ENCODE results near the gene KIF1B. TPM values are rescaled to one million over a fixed set of nuclear protein-coding genes. Genes with fewer than 3 reads are reported as not detected.

Gene KIF1B
- total RNA-seq, 1 experiment from 2014 or later: 28.1 TPM

DNA sequence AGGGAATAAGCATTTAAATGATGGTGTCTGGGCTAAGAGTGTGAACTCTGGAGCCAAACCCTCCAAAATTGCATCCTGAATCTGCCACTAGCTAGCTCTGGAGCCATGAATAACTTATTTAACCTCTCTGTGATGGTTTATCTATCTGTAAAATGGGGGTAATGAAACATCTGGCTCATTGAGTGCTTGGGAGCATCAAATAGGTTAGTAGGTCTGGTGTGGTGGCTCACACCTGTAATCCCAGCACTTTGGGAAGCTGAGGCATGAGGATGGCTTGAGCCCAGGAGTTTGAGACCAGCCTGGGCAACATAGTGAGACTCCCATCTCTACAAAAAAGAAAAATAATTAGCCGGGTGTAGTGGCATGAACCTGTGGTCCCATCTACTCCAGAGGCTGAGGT lies 42.8 kb downstream of the KIF1B start:
- peaks cover 20 to 28% of the 10 kb centered on the region in 2 experiments for H3K4me1 ChIP-seq (ENCODE audit: control insufficient read depth in 1 of 2, insufficient read depth in 2 of 2, low read length in 2 of 2)
- H3K79me2 ChIP-seq (ENCODE audit: insufficient read depth, low read length): peaks cover 40% of the 10 kb centered on the region
- intact Hi-C loops (cut with micrococcal nuclease): no loop called here
- ChIA-PET CTCF (no interaction called here), RAD21 (ENCODE audit: low non-redundant PET in 1 of 2, low total read pairs in 2 of 2, uncharacterized antibody in 2 of 2, unreplicated experiment in 2 of 2) (no interaction called here), POLR2A (no interaction called here)
- H3K4me3 ChIP-seq (replicated peaks in 1 of 2; ENCODE audit: low read depth in 1 of 2, low read length in 2 of 2): no peak overlapping the region
- no peak overlapping the region for H3K4me2 ChIP-seq (ENCODE audit: low read length)
- no peaks in the 10 kb centered on the region for H3K27me3 ChIP-seq (ENCODE audit: insufficient read depth, low read length)
- peaks cover 4% of the 10 kb centered on the region; the same call in 1 of the 2 replicates for H4K20me1 ChIP-seq (ENCODE audit: insufficient read depth)
- no peak overlapping the region for H3K9ac ChIP-seq (ENCODE audit: low read length)
- ATAC-seq (no peak), DNase-seq (ENCODE audit: low read depth, low spot score) (no peak)
- TF ChIP-seq POLR2AphosphoS5 (IDR thresholded peaks at IDR 0.05; ENCODE audit: low read depth, low read length) (no peak), RAD21 (IDR thresholded peaks at IDR 0.05; ENCODE audit: low read depth) (no peak), CBX3 (IDR thresholded peaks at IDR 0.05; ENCODE audit: low read depth) (no peak), EZH2 (IDR thresholded peaks at IDR 0.05) (no peak), TCF7L2 (IDR thresholded peaks at IDR 0.05; ENCODE audit: borderline replicate concordance, extremely low read depth, insufficient read depth, insufficient read length) (no peak), SP1 (IDR thresholded peaks at IDR 0.05; ENCODE audit: low read depth) (no peak), ZNF274 (IDR thresholded peaks at IDR 0.05; ENCODE audit: low read depth, low read length) (no peak), SIN3A (IDR thresholded peaks at IDR 0.05; ENCODE audit: low read depth) (no peak)
- TF ChIP-seq, protein P1, sequence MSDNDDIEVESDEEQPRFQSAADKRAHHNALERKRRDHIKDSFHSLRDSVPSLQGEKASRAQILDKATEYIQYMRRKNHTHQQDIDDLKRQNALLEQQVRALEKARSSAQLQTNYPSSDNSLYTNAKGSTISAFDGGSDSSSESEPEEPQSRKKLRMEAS (IDR thresholded peaks at IDR 0.05): no peak
- TF ChIP-seq, protein P2, sequence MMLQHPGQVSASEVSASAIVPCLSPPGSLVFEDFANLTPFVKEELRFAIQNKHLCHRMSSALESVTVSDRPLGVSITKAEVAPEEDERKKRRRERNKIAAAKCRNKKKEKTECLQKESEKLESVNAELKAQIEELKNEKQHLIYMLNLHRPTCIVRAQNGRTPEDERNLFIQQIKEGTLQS (IDR thresholded peaks at IDR 0.05): no peak
- H3K36me3 ChIP-seq (ENCODE audit: control insufficient read depth in 1 of 2, insufficient read depth in 2 of 2, low read length in 2 of 2): 0 out of 4 replicates have a peak, but pooled peaks cover 0 to 2% of the 10 kb centered on the region in 2 experiments
- no peak overlapping the region for H3K27ac ChIP-seq (ENCODE audit: low read depth, low read length)
- no TSS peak for BruUV-seq (replicated peaks)
- H3K9me3 ChIP-seq (ENCODE audit: control insufficient read depth in 1 of 2, insufficient read depth in 1 of 2, low read depth in 1 of 2, low read length in 2 of 2): no peaks in the 10 kb centered on the region
- H3K9me2 ChIP-seq (ENCODE audit: insufficient read depth): no peaks in the 10 kb centered on the region
- H2AFZ ChIP-seq (ENCODE audit: low read depth, low read length, poor library complexity, severe bottlenecking): no peak overlapping the region

DNA sequence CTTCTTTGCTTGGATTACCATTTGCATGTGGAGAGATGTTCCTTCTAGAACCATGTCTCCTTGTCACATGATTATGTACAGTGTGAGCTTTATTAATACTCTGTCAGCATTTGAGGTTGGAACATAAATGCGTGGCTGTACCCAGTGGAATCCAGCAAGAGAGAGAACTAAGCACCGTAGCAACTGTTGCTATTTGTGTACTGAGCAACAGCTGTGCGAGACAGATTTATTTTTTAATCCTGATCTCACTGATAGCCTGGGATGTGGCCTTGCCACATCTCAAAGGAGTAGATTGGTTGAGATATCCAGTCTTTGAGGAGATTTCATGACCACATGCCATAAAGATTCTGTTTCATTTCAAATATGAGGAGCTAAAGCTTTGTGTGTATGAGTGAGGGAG lies 43.4 kb downstream of the KIF1B start:
- no peak overlapping the region for H3K27ac ChIP-seq (ENCODE audit: low read depth, low read length)
- no peak for DNase-seq (ENCODE audit: low read depth, low spot score)
- CTCF ChIA-PET: no interaction called here
- H3K79me2 ChIP-seq (ENCODE audit: insufficient read depth, low read length): peaks cover 36% of the 10 kb centered on the region
- no peaks in the 10 kb centered on the region for H3K9me2 ChIP-seq (ENCODE audit: insufficient read depth)
- no peak for ATAC-seq
- H3K36me3 ChIP-seq (ENCODE audit: control insufficient read depth in 1 of 2, insufficient read depth in 2 of 2, low read length in 2 of 2): 0 out of 4 replicates have a peak, but pooled peaks cover 0 to 2% of the 10 kb centered on the region in 2 experiments
- no peak overlapping the region for H3K4me3 ChIP-seq (replicated peaks in 1 of 2; ENCODE audit: low read depth in 1 of 2, low read length in 2 of 2)
- BruUV-seq (replicated peaks): no TSS peak
- H4K20me1 ChIP-seq (ENCODE audit: insufficient read depth): peaks cover 4% of the 10 kb centered on the region; the same call in 1 of the 2 replicates
- H3K9ac ChIP-seq (ENCODE audit: low read length): no peak overlapping the region
- no peak overlapping the region for H3K4me2 ChIP-seq (ENCODE audit: low read length)
- intact Hi-C loops (cut with micrococcal nuclease): no loop called here
- no peak overlapping the region for H2AFZ ChIP-seq (ENCODE audit: low read depth, low read length, poor library complexity, severe bottlenecking)
- H3K9me3 ChIP-seq (ENCODE audit: control insufficient read depth in 1 of 2, insufficient read depth in 1 of 2, low read depth in 1 of 2, low read length in 2 of 2): no peaks in the 10 kb centered on the region
- H3K4me1 ChIP-seq (ENCODE audit: control insufficient read depth in 1 of 2, insufficient read depth in 2 of 2, low read length in 2 of 2): peaks cover 20 to 30% of the 10 kb centered on the region in 2 experiments
- POLR2A ChIA-PET: no interaction called here
- TF ChIP-seq ELF1 (IDR thresholded peaks at IDR 0.05; ENCODE audit: borderline replicate concordance, low read depth) (no peak), JUND (IDR thresholded peaks at IDR 0.05) (no peak), RAD21 (IDR thresholded peaks at IDR 0.05; ENCODE audit: low read depth) (no peak), SRF (IDR thresholded peaks at IDR 0.05; ENCODE audit: low read depth) (no peak), SIN3A (IDR thresholded peaks at IDR 0.05; ENCODE audit: low read depth) (no peak), TCF7L2 (IDR thresholded peaks at IDR 0.05; ENCODE audit: borderline replicate concordance, extremely low read depth, insufficient read depth, insufficient read length) (no peak)
- TF ChIP-seq, protein P3, sequence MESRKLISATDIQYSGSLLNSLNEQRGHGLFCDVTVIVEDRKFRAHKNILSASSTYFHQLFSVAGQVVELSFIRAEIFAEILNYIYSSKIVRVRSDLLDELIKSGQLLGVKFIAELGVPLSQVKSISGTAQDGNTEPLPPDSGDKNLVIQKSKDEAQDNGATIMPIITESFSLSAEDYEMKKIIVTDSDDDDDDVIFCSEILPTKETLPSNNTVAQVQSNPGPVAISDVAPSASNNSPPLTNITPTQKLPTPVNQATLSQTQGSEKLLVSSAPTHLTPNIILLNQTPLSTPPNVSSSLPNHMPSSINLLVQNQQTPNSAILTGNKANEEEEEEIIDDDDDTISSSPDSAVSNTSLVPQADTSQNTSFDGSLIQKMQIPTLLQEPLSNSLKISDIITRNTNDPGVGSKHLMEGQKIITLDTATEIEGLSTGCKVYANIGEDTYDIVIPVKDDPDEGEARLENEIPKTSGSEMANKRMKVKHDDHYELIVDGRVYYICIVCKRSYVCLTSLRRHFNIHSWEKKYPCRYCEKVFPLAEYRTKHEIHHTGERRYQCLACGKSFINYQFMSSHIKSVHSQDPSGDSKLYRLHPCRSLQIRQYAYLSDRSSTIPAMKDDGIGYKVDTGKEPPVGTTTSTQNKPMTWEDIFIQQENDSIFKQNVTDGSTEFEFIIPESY (IDR thresholded peaks at IDR 0.05; ENCODE audit: extremely low read depth, insufficient replicate concordance, low read length): no peak
- TF ChIP-seq, protein P2 (IDR thresholded peaks at IDR 0.05): no peak
- H3K27me3 ChIP-seq (ENCODE audit: insufficient read depth, low read length): no peaks in the 10 kb centered on the region
- RAD21 ChIA-PET (ENCODE audit: low non-redundant PET in 1 of 2, low total read pairs in 2 of 2, uncharacterized antibody in 2 of 2, unreplicated experiment in 2 of 2): no interaction called here

Measured in HCT116 (cell line).